IMR-90 (cell line): ENCODE data around the gene TAGLN2. TPM values are rescaled to one million over a fixed set of nuclear protein-coding genes. Genes with fewer than 3 reads are reported as not detected.
A peak's percentile ranks its signal among the peaks of the same experiment; 100 is the strongest.

Experiments used
- ATAC-seq: fragments of 200-7000 bp; cut with Tn5 transposase; 2 replicates; pipeline ENCODE4 v1.9.1; 2020; ENCODE audit warnings: low read depth, mild to moderate bottlenecking, moderate library complexity
- BruUV-seq: library from RNA; stranded (reverse); fragments of 400-500 nt; replicated peaks from 2 replicates; lab custom pipeline; 2021; lab: Mats Ljungman, UMichigan
- CTCF ChIA-PET: fragments of 300-600 bp; formaldehyde crosslinking; extraction: SDS; loops from one replicate; lab custom pipeline; 2021; ENCODE audit warnings: antibody characterized with exemption; lab: Yijun Ruan, JAX
- POLR2A ChIA-PET: fragments of 300-600 bp; sonication (Branson Sonifier 250); formaldehyde crosslinking; loops from one replicate; lab custom pipeline; 2022; ENCODE audit warnings: antibody characterized with exemption; ENCODE audit not compliant: unreplicated experiment; lab: Charles Lee
- DNase-seq: peaks from one replicate; pipeline ENCODE4 v3.0.0; 2013
- H2AFZ ChIP-seq: replicated peaks from 2 replicates; pipeline ENCODE3; 2013; ENCODE audit warnings: low read length, mild to moderate bottlenecking; ENCODE audit not compliant: poor library complexity
- H2AK5ac ChIP-seq: 2 replicates; pipeline ENCODE4 v1.6.1; 2013; ENCODE audit warnings: low read depth, low read length, inconsistent platforms
- H2AK9ac ChIP-seq: replicated peaks from 2 replicates; pipeline ENCODE3; 2013; ENCODE audit warnings: mild to moderate bottlenecking, low read depth, low read length, moderate library complexity; ENCODE audit not compliant: poor library complexity
- H2BK120ac ChIP-seq: 2 replicates; pipeline ENCODE4 v1.6.1; 2013; ENCODE audit warnings: low read depth, low read length, inconsistent platforms
- H2BK15ac ChIP-seq: 3 replicates; pipeline ENCODE4 v1.6.1; 2013; ENCODE audit warnings: low read depth, low read length, inconsistent platforms
- H2BK20ac ChIP-seq: 2 replicates; pipeline ENCODE4 v1.6.1; 2013; ENCODE audit warnings: low read depth, mild to moderate bottlenecking, inconsistent platforms, low read length, moderate library complexity
- H2BK5ac ChIP-seq: 2 replicates; pipeline ENCODE4 v1.6.1; 2013; ENCODE audit warnings: mild to moderate bottlenecking, low read depth, low read length, inconsistent platforms; ENCODE audit not compliant: poor library complexity, severe bottlenecking
- H3K14ac ChIP-seq: replicated peaks from 2 replicates; pipeline ENCODE4 v1.6.1; 2013; ENCODE audit warnings: low read depth, low read length, inconsistent platforms
- H3K18ac ChIP-seq: 2 replicates; pipeline ENCODE4 v1.6.1; 2013; ENCODE audit warnings: low read depth, low read length, control low read depth
- H3K23ac ChIP-seq: 2 replicates; pipeline ENCODE4 v1.6.1; 2013; ENCODE audit warnings: low read depth, low read length, inconsistent platforms
- H3K27ac ChIP-seq: 2 replicates; pipeline ENCODE4 v1.5.1; 2013; ENCODE audit warnings: mild to moderate bottlenecking, control low read depth, low read length; ENCODE audit not compliant: insufficient read depth
- H3K27me3 ChIP-seq: 2 replicates; pipeline ENCODE4 v1.6.1; 2013; ENCODE audit warnings: low read length; ENCODE audit not compliant: control insufficient read depth, insufficient read depth
- H3K36me3 ChIP-seq: 2 replicates; pipeline ENCODE4 v1.6.1; 2013; ENCODE audit warnings: low read length, mixed read lengths; ENCODE audit not compliant: control insufficient read depth, insufficient read depth
- H3K4ac ChIP-seq: 2 replicates; pipeline ENCODE4 v1.6.1; 2013; ENCODE audit warnings: low read depth, low read length, inconsistent platforms
- H3K4me1 ChIP-seq: 2 replicates; pipeline ENCODE4 v1.6.1; 2013; ENCODE audit warnings: low read length, mixed read lengths; ENCODE audit not compliant: control insufficient read depth, insufficient read depth
- H3K4me2 ChIP-seq: 2 replicates; pipeline ENCODE4 v1.6.1; 2013; ENCODE audit warnings: low read depth, mild to moderate bottlenecking, control low read depth, low read length, moderate library complexity
- H3K4me3 ChIP-seq: 2 replicates; pipeline ENCODE4 v1.5.1; 2013; ENCODE audit warnings: low read depth, mild to moderate bottlenecking, control low read depth, low read length, moderate library complexity; ENCODE audit not compliant: insufficient read depth
- H3K56ac ChIP-seq: 2 replicates; pipeline ENCODE4 v1.6.1; 2013; ENCODE audit warnings: low read length, inconsistent platforms; ENCODE audit not compliant: insufficient read depth; ENCODE audit errors: extremely low read depth
- H3K79me1 ChIP-seq, 2 experiments: 2 replicates each; pipeline ENCODE4 v1.6.1; 2013; ENCODE audit warnings: low read length in 2 of 2, inconsistent platforms in 1 of 2, low read depth in 1 of 2
- H3K9ac ChIP-seq: 2 replicates; pipeline ENCODE4 v1.6.1; 2013; ENCODE audit warnings: low read depth, low read length, control low read depth
- H3K9me1 ChIP-seq: 2 replicates; pipeline ENCODE4 v1.6.1; 2013; ENCODE audit warnings: low read length, inconsistent platforms; ENCODE audit not compliant: insufficient read depth
- H3K9me3 ChIP-seq: 2 replicates; pipeline ENCODE4 v1.6.1; 2013; ENCODE audit warnings: low read length; ENCODE audit not compliant: control insufficient read depth, insufficient read depth
- H4K20me1 ChIP-seq: 2 replicates; pipeline ENCODE4 v1.6.1; 2013; ENCODE audit warnings: low read length, inconsistent platforms; ENCODE audit not compliant: insufficient read depth
- H4K5ac ChIP-seq: 2 replicates; pipeline ENCODE4 v1.6.1; 2013; ENCODE audit warnings: mild to moderate bottlenecking, low read depth, low read length, control low read depth
- H4K8ac ChIP-seq, 2 experiments: 2 replicates each; pipeline ENCODE4 v1.6.1; 2013; ENCODE audit warnings: low read depth in 2 of 2, low read length in 2 of 2, control low read depth in 1 of 2, inconsistent platforms in 1 of 2
- H4K91ac ChIP-seq: 2 replicates; pipeline ENCODE4 v1.6.1; 2013; ENCODE audit warnings: low read depth, low read length, inconsistent platforms; ENCODE audit not compliant: insufficient read depth
- BHLHE40 ChIP-seq: fragments of 150-350 bp; IDR thresholded peaks from 2 replicates; pipeline ENCODE4 v1.6.1; 2016; ENCODE audit warnings: mild to moderate bottlenecking, low read depth, low read length
- CEBPB ChIP-seq: IDR thresholded peaks from 2 replicates; pipeline ENCODE4 v1.6.1; 2012; ENCODE audit warnings: low read depth, low read length, improper control_type of control experiment
- MAZ ChIP-seq: IDR thresholded peaks from 2 replicates; pipeline ENCODE4 v1.6.1; 2012; ENCODE audit warnings: low read depth, mild to moderate bottlenecking, low read length, improper control_type of control experiment, moderate library complexity, borderline replicate concordance
- MXI1 ChIP-seq: IDR thresholded peaks from 2 replicates; pipeline ENCODE4 v1.6.1; 2012; ENCODE audit warnings: low read depth, mild to moderate bottlenecking, low read length, moderate library complexity, borderline replicate concordance
- NFE2L2 ChIP-seq: fragments of 150-350 bp; IDR thresholded peaks from 2 replicates; pipeline ENCODE4 v1.6.1; 2016; ENCODE audit warnings: low read depth, mild to moderate bottlenecking, low read length
- RAD21 ChIP-seq: IDR thresholded peaks from 2 replicates; pipeline ENCODE4 v1.6.1; 2012; ENCODE audit warnings: low read length, improper control_type of control experiment
- RCOR1 ChIP-seq: IDR thresholded peaks from 2 replicates; pipeline ENCODE4 v1.6.1; 2012; ENCODE audit warnings: mild to moderate bottlenecking, low read length, improper control_type of control experiment; ENCODE audit not compliant: insufficient replicate concordance
- RFX5 ChIP-seq: IDR thresholded peaks from 2 replicates; pipeline ENCODE4 v1.8.0; 2012; ENCODE audit warnings: low read depth, mild to moderate bottlenecking, low read length, moderate library complexity
- USF2 ChIP-seq: fragments of 150-350 bp; IDR thresholded peaks from 2 replicates; pipeline ENCODE4 v1.6.1; 2017; ENCODE audit warnings: mild to moderate bottlenecking, antibody characterized with exemption, low read length, low read depth
- WGBS, 2 experiments: methylation state at CpG; one replicate each; pipeline versions ENCODE4 v1.1.5 to v1.1.7; 2013; ENCODE audit warnings: missing lambda C conversion rate in 2 of 2; ENCODE audit not compliant: insufficient read length in 1 of 2; ENCODE audit errors: extremely low coverage in 2 of 2; 5-methylcytosine and 5-hydroxymethylcytosine counted together
- dilution Hi-C: fragments of 300-500 bp; cut with HindIII; formaldehyde crosslinking; loops from one replicate; pipeline ENCODE4 v1.14.3; 2018; ENCODE audit warnings: low sequenced_read_pairs; ENCODE audit not compliant: unreplicated experiment
- in situ Hi-C: fragments of 300-500 bp; cut with MboI; formaldehyde crosslinking; loops from 3 replicates; pipeline ENCODE4 v1.14.3; 2019; ENCODE audit warnings: low sequenced_read_pairs, inconsistent platforms, mixed read lengths
- intact Hi-C: fragments of 100-400 bp; cut with micrococcal nuclease; formaldehyde crosslinking; loops from 2 replicates; pipeline ENCODE4 v1.10.0; 2022
- polyA plus RNA-seq, 3 experiments: library from polyadenylated mRNA; depleted of rRNA; stranded (reverse); fragments of >200 nt; gene quantifications; 2 replicates each; pipeline ENCODE4 v1.2.3, GENCODE V29; 2012; ENCODE audit warnings: low replicate concordance in 1 of 3
- total RNA-seq: library from RNA; depleted of rRNA; stranded (reverse); fragments of >200 nt; gene quantifications from 2 replicates; pipeline ENCODE4 v1.2.3, GENCODE V29; 2012
- TF ChIP-seq, protein P1 (sequence below): conservative IDR thresholded peaks from 2 replicates; pipeline ENCODE4 v1.5.1; 2012; ENCODE audit warnings: mild to moderate bottlenecking, low read depth, low read length, improper control_type of control experiment

The TAGLN2 gene
- total and polyA plus RNA-seq, 2 of the 4 experiments (the other 2 are of a cell fraction) = 440 to 634 TPM

GRCh38 chr1:159921251-159921650 lies 4.1 kb downstream of the TAGLN2 start:
- ChIA-PET POLR2A (no interaction called here), CTCF (interaction anchor here (0.7 to 1.3 kb wide), 2 partner anchors 30 to 33 kb away, joined by 3 read pairs; no protein-coding TSS in a partner anchor)
- no peak overlapping the region for H2BK15ac ChIP-seq
- no peak overlapping the region for H3K27ac ChIP-seq
- DNase-seq (peak; percentile 21), ATAC-seq (no peak)
- TF ChIP-seq, protein P1, sequence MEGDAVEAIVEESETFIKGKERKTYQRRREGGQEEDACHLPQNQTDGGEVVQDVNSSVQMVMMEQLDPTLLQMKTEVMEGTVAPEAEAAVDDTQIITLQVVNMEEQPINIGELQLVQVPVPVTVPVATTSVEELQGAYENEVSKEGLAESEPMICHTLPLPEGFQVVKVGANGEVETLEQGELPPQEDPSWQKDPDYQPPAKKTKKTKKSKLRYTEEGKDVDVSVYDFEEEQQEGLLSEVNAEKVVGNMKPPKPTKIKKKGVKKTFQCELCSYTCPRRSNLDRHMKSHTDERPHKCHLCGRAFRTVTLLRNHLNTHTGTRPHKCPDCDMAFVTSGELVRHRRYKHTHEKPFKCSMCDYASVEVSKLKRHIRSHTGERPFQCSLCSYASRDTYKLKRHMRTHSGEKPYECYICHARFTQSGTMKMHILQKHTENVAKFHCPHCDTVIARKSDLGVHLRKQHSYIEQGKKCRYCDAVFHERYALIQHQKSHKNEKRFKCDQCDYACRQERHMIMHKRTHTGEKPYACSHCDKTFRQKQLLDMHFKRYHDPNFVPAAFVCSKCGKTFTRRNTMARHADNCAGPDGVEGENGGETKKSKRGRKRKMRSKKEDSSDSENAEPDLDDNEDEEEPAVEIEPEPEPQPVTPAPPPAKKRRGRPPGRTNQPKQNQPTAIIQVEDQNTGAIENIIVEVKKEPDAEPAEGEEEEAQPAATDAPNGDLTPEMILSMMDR = no peak
- TF ChIP-seq RCOR1 = no peak
- TF ChIP-seq RAD21 = no peak
- TF ChIP-seq RFX5 = no peak
- no peak for TF ChIP-seq MXI1
- TF ChIP-seq CEBPB = no peak
- no peak for TF ChIP-seq MAZ
- TF ChIP-seq USF2 = no peak
- TF ChIP-seq NFE2L2 = no peak
- TF ChIP-seq BHLHE40 = no peak
- peaks cover 34% of the 10 kb centered on the region for H3K4me1 ChIP-seq
- no peaks in the 10 kb centered on the region for H3K9me3 ChIP-seq
- no peak overlapping the region; the same call in 1 of the 2 replicates for H3K14ac ChIP-seq
- no CpG with 5 or more reads among the region's 1 CpG for WGBS, 2 experiments
- H2AFZ ChIP-seq = no peak overlapping the region
- no peak overlapping the region; the same call in 1 of the 2 replicates for H3K4ac ChIP-seq
- in situ Hi-C loops = no loop called here
- H4K5ac ChIP-seq = no peak overlapping the region
- no peak overlapping the region for H4K91ac ChIP-seq
- dilution Hi-C loops = no loop called here
- H3K18ac ChIP-seq = no peak overlapping the region
- H2AK5ac ChIP-seq = peak overlapping the region; percentile 79; the same call in 1 of the 2 replicates
- no peak overlapping the region for H3K9ac ChIP-seq
- no peak overlapping the region for H3K23ac ChIP-seq
- H2BK5ac ChIP-seq = peak overlapping the region; percentile 78
- H3K56ac ChIP-seq = no peak overlapping the region
- no TSS peak for BruUV-seq
- no peak overlapping the region for H2AK9ac ChIP-seq
- H2BK120ac ChIP-seq = no peak overlapping the region
- intact Hi-C loops = loop anchor here (10.0 kb wide), 1 partner anchor 294 kb away; no protein-coding TSS in a partner anchor
- no peaks in the 10 kb centered on the region for H3K27me3 ChIP-seq
- H3K4me2 ChIP-seq = no peak overlapping the region
- peaks cover 35% of the 10 kb centered on the region for H3K36me3 ChIP-seq
- peaks cover 34% of the 10 kb centered on the region for H3K9me1 ChIP-seq
- H2BK20ac ChIP-seq = no peak overlapping the region
- H3K79me1 ChIP-seq = peaks cover 9 to 75% of the 10 kb centered on the region in 2 experiments
- H4K20me1 ChIP-seq = peaks cover 73% of the 10 kb centered on the region
- H4K8ac ChIP-seq = no peak overlapping the region; a peak in 1 of 4 replicates
- H3K4me3 ChIP-seq = no peak overlapping the region
